Stimulated activated CD8-positive, alpha-beta memory T cell treated with anti-CD3 and anti-CD28 coated beads, Interleukin-15, amount 100 ng/mL, for 4 hours (primary cell): ENCODE measurements around the gene MRPL17.

Experiments
- DNase-seq, 2 donors: peaks; one replicate each; pipeline ENCODE4 v3.0.0-alpha.2; 2020; ENCODE audit warnings: low read depth in 2 of 2

Gene MRPL17

GRCh38 chr11:6632116-6633073 lies 50.7 kb downstream of the MRPL17 start:
- DNase-seq = no peak

- DNase-seq = no peak
Measured at GRCh38 chr11:6631361-6631890, 51.7 kb downstream of the MRPL17 start.

DNA sequence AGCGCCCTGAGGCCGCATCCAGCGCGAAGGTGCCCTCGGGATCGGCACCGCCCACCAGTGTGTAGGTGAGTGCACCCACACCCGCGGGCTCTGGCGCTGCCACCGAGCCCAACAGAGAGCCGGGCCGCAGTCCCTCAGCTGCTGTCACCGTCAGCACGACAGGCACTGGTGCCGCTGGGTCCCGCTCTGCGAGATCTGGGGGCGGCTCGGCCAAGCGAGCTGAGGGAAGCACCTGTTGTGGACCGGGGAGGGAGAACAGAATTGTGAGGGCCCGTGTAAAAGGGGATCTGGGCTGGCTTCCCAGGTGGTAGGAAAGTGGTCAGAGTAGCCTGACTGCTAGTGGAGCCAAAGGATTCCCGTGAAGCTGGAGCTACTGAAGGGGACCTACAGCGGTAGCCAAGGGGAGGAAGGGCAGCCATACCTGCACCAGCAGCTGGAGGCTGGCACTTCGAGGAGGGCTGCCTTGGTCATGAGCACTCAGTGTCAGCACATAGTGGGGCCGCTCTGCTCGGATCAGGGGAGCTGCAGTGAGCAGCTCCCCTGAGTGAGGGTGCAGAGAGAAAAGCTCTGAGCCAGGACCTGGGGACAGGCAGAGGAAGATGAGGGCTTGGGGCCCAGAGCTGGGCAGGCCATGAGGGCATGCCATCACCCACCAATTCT lies 52.4 kb downstream of the MRPL17 start:
- DNase-seq = no peak
